Suprapubic skin (tissue), 4 donors: Measurements from ENCODE around the gene CDKL1.

ENCODE experiments used
- CTCF ChIP-seq, 2 donors: fragments of 200-600 bp in 1 of 2; fragments of 450-650 bp in 1 of 2; sonication (generic) in 1 of 2; IDR thresholded peaks; one replicate each; pipeline ENCODE4 v1.5.1; 2016 to 2019; ENCODE audit warnings: antibody characterized with exemption in 2 of 2, mild to moderate bottlenecking in 1 of 2, moderate library complexity in 1 of 2
- EP300 ChIP-seq: sonication (generic); formaldehyde crosslinking; IDR thresholded peaks from one replicate; pipeline ENCODE4 v1.6.1; 2017; ENCODE audit warnings: antibody characterized with exemption
- POLR2A ChIP-seq, 2 donors: fragments of 450-650 bp; IDR thresholded peaks; one replicate each; pipeline ENCODE4 v1.6.1; 2017; ENCODE audit warnings: antibody characterized with exemption in 2 of 2, mild to moderate bottlenecking in 2 of 2, moderate library complexity in 2 of 2
- POLR2AphosphoS5 ChIP-seq, 3 donors: sonication (generic); formaldehyde crosslinking; IDR thresholded peaks; one replicate each; pipeline ENCODE4 v1.6.1; 2017; ENCODE audit warnings: antibody characterized with exemption in 3 of 3

- no peak for TF ChIP-seq CTCF (IDR thresholded peaks at IDR 0.05)
- TF ChIP-seq POLR2AphosphoS5 (IDR thresholded peaks at IDR 0.05): no peak
- no peak for TF ChIP-seq POLR2A (IDR thresholded peaks at IDR 0.05)
- no peak for TF ChIP-seq EP300
These were observed 22.7 kb downstream of the CDKL1 start for GRCh38 chr14:50373959-50374358.
